Activated T-helper 17 cell treated with anti-CD3 and anti-CD28 coated beads, Interleukin-2, amount 50 U/mL, for 72 hours (primary cell): ENCODE results near the gene LMAN2. TPM values are rescaled to one million over a fixed set of nuclear protein-coding genes. Genes with fewer than 3 reads are reported as not detected.
"Not testable (repeated sequence)": the region's sequence is repeated elsewhere in the genome, so short reads cannot be mapped to it uniquely, and the experiment has no call there.

Experiments
- ATAC-seq: fragments of 150-1000 bp; cut with Tn5 transposase; replicated peaks from 2 replicates; pipeline ENCODE4 v1.10.0; 2021; ENCODE audit warnings: mild to moderate bottlenecking, moderate library complexity
- H3K27ac Mint-ChIP-seq: one replicate; pipeline ENCODE4 v1.8.0; 2022; ENCODE audit warnings: mixed read lengths
- H3K27me3 Mint-ChIP-seq: one replicate; pipeline ENCODE4 v1.8.0; 2022; ENCODE audit warnings: mixed read lengths
- H3K36me3 Mint-ChIP-seq: one replicate; pipeline ENCODE4 v1.8.0; 2022; ENCODE audit warnings: low read depth, mild to moderate bottlenecking, mixed read lengths
- H3K4me1 Mint-ChIP-seq: one replicate; pipeline ENCODE4 v1.8.0; 2022; ENCODE audit warnings: mixed read lengths
- H3K4me3 Mint-ChIP-seq: one replicate; pipeline ENCODE4 v1.8.0; 2022; ENCODE audit warnings: mild to moderate bottlenecking, mixed read lengths
- H3K9me3 Mint-ChIP-seq: one replicate; pipeline ENCODE4 v1.8.0; 2022; ENCODE audit warnings: mixed read lengths
- total RNA-seq, 2 donors: library from RNA; stranded (reverse); gene quantifications; one replicate each; pipeline ENCODE4 v1.2.3, GENCODE V29; 2022

Gene LMAN2
- total RNA-seq, 2 donors from 2014 or later: 94.3 to 122 TPM

DNA sequence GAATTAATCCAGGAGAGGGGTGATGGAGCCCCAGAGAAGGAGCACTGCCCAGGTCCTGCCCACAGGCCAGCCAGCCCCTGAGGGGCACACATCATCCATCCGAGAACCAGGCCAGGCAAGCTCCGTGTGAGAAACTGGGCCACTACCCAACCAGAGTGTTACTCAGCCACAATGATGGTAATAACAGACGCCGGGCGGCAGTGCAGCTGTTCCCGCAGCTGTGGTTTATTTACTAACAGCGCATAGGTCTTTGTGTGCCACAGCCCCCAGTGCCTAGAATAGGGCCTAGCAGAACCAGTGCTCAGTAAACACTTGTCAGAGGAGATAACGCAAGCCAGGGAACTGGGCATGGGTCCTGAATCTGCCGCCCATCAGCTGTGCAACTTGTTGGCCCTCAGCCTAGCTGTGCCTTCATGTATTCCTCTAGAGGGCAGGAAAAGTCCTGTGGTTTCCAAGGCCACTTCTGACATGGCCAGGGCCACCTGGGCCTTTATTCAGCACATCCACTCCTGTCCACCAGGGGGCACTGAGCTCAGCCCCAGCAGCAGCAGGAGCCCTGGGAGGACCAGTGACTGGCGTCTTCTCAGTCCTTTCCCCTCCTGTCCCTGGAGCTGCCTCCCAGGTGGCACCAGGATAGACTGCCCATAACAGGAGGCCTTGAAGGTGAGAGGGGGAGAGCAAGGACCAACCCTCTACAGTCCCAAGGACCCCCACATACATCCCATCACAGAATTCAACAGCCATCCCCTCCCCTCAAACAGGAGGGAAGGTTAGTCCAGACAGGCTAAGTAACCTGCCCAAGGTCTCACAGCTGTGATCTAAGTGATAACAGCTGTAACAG is 41.9 kb downstream of the LMAN2 start:
- ATAC-seq: peak; percentile 34
- no peaks in the 10 kb centered on the region for H3K9me3 Mint-ChIP-seq
- no peaks in the 10 kb centered on the region for H3K27me3 Mint-ChIP-seq
- peaks cover 34% of the 10 kb centered on the region for H3K36me3 Mint-ChIP-seq
- peaks cover 36% of the 10 kb centered on the region for H3K4me1 Mint-ChIP-seq
- peak overlapping the region; percentile 56 for H3K27ac Mint-ChIP-seq
- H3K4me3 Mint-ChIP-seq: peak overlapping the region; percentile 86

DNA sequence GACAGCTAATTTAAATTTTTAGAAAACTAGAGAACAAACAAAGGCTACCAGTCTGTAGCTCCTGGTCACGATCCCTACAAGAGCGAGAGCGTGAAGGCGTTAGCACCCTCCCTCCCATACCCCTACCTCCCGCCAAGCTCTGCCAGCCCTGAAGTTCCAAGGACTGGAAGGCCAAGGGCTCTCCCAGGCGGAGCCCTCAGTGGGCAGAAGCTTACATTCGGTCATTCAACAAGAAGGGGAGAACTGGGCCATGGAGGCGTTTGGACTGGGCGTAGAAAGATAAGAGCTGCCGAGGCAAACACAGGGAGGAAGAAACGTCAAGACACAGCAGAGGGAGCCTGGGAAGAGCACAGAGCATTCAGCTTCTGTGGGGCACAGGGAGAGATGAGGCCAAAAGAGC is 42.7 kb downstream of the LMAN2 start:
- Mint-ChIP-seq H3K9me3 (no peaks in the 10 kb centered on the region), H3K27ac (peak overlapping the region; percentile 56), H3K36me3 (peaks cover 42% of the 10 kb centered on the region), H3K4me3 (no peak overlapping the region), H3K4me1 (peaks cover 34% of the 10 kb centered on the region), H3K27me3 (no peaks in the 10 kb centered on the region)
- no peak for ATAC-seq

GRCh38 chr5:177307544-177308363 is 43.7 kb downstream of the LMAN2 start:
- Mint-ChIP-seq H3K4me3 (no peak overlapping the region), H3K27ac (no peak overlapping the region), H3K27me3 (no peaks in the 10 kb centered on the region), H3K36me3 (peaks cover 48% of the 10 kb centered on the region), H3K9me3 (no peaks in the 10 kb centered on the region), H3K4me1 (peaks cover 31% of the 10 kb centered on the region)
- ATAC-seq: no peak

DNA sequence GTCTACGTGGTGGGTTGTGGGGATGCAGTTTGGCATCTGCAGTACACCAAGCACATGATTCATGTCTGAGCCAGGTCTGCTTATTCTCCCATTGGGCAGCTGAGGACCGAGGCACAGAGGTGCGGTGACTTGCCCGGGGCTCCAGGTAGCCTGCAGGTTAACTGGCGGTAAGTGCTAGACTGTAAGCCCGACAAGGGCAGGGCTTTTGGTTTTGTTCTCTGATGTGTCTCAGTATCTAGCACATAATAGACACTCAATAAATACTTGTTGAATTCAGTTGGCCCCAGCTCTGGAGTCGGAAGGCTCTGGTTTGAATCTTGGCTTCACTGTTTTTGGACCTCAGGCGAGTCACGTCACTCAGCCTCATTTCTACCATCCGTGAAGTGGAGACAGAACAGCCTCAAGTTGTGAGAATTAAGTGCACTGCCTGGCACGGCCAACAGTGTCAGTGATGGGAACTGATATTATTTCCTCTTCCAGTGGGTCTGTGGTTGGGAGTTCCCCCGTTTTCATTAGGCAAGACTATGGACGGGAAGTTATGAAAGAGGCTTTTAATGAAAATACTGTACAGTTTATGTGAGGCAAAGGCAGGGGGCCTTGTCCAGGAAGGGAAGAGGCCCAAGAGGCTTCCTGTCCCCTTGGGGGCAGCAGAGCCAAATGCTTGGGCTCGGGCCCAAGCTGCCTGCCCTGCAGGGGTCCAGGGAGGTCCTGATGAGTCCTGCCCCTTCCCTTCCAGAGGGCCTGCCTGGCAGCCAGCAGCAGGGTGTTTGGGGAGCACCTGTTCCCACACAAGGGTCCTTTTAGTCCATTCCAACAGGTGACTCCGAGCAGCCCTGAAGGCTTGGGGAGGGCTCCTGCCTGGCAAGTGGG is 44.6 kb downstream of the LMAN2 start:
- Mint-ChIP-seq H3K4me1 (peaks cover 38% of the 10 kb centered on the region), H3K4me3 (peak overlapping the region; percentile 20), H3K36me3 (peaks cover 57% of the 10 kb centered on the region), H3K9me3 (no peaks in the 10 kb centered on the region), H3K27me3 (no peaks in the 10 kb centered on the region), H3K27ac (peak overlapping the region; percentile 54)
- ATAC-seq: no peak

DNA sequence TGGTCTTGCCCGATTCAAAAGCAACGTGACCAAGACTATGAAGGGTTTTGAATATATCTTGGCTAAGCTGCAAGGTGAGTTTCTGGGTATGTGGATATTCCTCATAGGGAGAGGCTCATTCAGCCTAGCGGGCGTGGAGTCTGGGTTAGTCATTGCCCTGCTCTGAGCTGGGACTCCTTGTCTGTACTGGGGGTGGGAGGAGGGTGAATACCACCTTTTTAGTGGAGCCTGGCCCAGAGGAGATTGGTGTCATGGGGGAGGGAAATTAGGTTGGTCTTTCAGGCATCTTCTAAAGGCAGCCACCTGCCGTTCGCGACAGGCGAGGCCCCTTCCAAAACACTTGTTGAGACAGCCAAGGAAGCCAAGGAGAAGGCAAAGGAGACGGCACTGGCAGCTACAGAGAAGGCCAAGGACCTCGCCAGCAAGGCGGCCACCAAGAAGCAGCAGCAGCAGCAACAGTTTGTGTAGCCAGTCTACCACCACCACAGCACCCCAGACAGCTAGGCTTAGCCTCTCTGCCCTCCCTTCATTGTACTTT is 45.3 kb downstream of the LMAN2 start:
- Mint-ChIP-seq H3K4me1 (peaks cover 43% of the 10 kb centered on the region), H3K27ac (peak overlapping the region; percentile 54), H3K4me3 (peak overlapping the region; percentile 86), H3K36me3 (peaks cover 63% of the 10 kb centered on the region)
- H3K27me3 Mint-ChIP-seq, H3K9me3 Mint-ChIP-seq, ATAC-seq: not testable (repeated sequence)

- Mint-ChIP-seq H3K9me3 (no peaks in the 10 kb centered on the region), H3K36me3 (peaks cover 69% of the 10 kb centered on the region), H3K27ac (peak overlapping the region; percentile 82), H3K4me3 (peak overlapping the region; percentile 86), H3K27me3 (no peaks in the 10 kb centered on the region), H3K4me1 (peaks cover 44% of the 10 kb centered on the region)
- ATAC-seq: no peak
Observed at GRCh38 chr5:177304392-177305119, 46.9 kb downstream of the LMAN2 start.

GRCh38 chr5:177303925-177304391 is 47.5 kb downstream of the LMAN2 start:
- H3K9me3 Mint-ChIP-seq: no peaks in the 10 kb centered on the region
- peaks cover 45% of the 10 kb centered on the region for H3K4me1 Mint-ChIP-seq
- H3K36me3 Mint-ChIP-seq: peaks cover 69% of the 10 kb centered on the region
- H3K27me3 Mint-ChIP-seq: no peaks in the 10 kb centered on the region
- peak overlapping the region; percentile 82 for H3K27ac Mint-ChIP-seq
- peak; percentile 5 for ATAC-seq
- H3K4me3 Mint-ChIP-seq: peak overlapping the region; percentile 86

GRCh38 chr5:177303121-177303924 is 48.1 kb downstream of the LMAN2 start, which contains the start of the genes PRELID1 and RAB24:
Gene PRELID1, plus strand, starts transcription at chr5:177303799. Its CDS starts 187 bp downstream, at chr5:177303986.
Gene RAB24, minus strand, starts transcription at chr5:177303719. Its CDS starts 431 bp downstream, at chr5:177303288.
- Mint-ChIP-seq H3K9me3 (no peaks in the 10 kb centered on the region), H3K36me3 (peaks cover 65% of the 10 kb centered on the region), H3K27ac (peak within 1 kb of the TSS; percentile 82), H3K4me3 (peak within 1 kb of the TSS; percentile 86), H3K27me3 (no peaks in the 10 kb centered on the region), H3K4me1 (peaks cover 44% of the 10 kb centered on the region)
- ATAC-seq: peak; percentile 85

- Mint-ChIP-seq H3K27me3 (no peaks in the 10 kb centered on the region), H3K36me3 (peaks cover 65% of the 10 kb centered on the region), H3K9me3 (no peaks in the 10 kb centered on the region), H3K4me3 (peak overlapping the region; percentile 86), H3K27ac (peak overlapping the region; percentile 76), H3K4me1 (peaks cover 44% of the 10 kb centered on the region)
- no peak for ATAC-seq
Observed at GRCh38 chr5:177302354-177303110, 48.9 kb downstream of the LMAN2 start.

GRCh38 chr5:177301503-177302165 is 49.8 kb downstream of the LMAN2 start:
- H3K27me3 Mint-ChIP-seq: no peaks in the 10 kb centered on the region
- peaks cover 43% of the 10 kb centered on the region for H3K4me1 Mint-ChIP-seq
- peaks cover 65% of the 10 kb centered on the region for H3K36me3 Mint-ChIP-seq

GRCh38 chr5:177300951-177301350 is 50.5 kb downstream of the LMAN2 start:
- Mint-ChIP-seq H3K36me3 (peaks cover 65% of the 10 kb centered on the region), H3K4me1 (peaks cover 44% of the 10 kb centered on the region), H3K9me3 (no peaks in the 10 kb centered on the region), H3K27me3 (no peaks in the 10 kb centered on the region), H3K27ac (peak overlapping the region; percentile 84), H3K4me3 (peak overlapping the region; percentile 86)
- no peak for ATAC-seq

More at GRCh38 chr5:177301503-177302165, 49.8 kb downstream of the LMAN2 start:
- Mint-ChIP-seq H3K27ac (peak overlapping the region; percentile 84), H3K4me3 (peak overlapping the region; percentile 86), H3K9me3 (no peaks in the 10 kb centered on the region)
- no peak for ATAC-seq
